ENCODE data around the gene ACAP3.

The ACAP3 gene

GRCh38 chr1:1293263-1294249 lies 14.2 kb downstream of the ACAP3 start:
- no peak for DNase-seq
- in situ Hi-C loops (cut with MboI; ENCODE audit: low pct_unique_long_range_greater_than_20kb, low sequenced_read_pairs): no loop called here

- no peak for DNase-seq
- in situ Hi-C loops (cut with MboI; ENCODE audit: low pct_unique_long_range_greater_than_20kb, low sequenced_read_pairs): no loop called here
Observed at GRCh38 chr1:1292851-1293250, 14.9 kb downstream of the ACAP3 start.

GRCh38 chr1:1292442-1292779 lies 15.3 kb downstream of the ACAP3 start:
- in situ Hi-C loops (cut with MboI; ENCODE audit: low pct_unique_long_range_greater_than_20kb, low sequenced_read_pairs): no loop called here
- no peak for DNase-seq

GRCh38 chr1:1291548-1292441 lies 15.9 kb downstream of the ACAP3 start:
- in situ Hi-C loops (cut with MboI; ENCODE audit: low pct_unique_long_range_greater_than_20kb, low sequenced_read_pairs): no loop called here
- peak; percentile 66 for DNase-seq

GRCh38 chr1:1291023-1291528 lies 16.7 kb downstream of the ACAP3 start:
- in situ Hi-C loops (cut with MboI; ENCODE audit: low pct_unique_long_range_greater_than_20kb, low sequenced_read_pairs): no loop called here
- DNase-seq: no peak

- in situ Hi-C loops (cut with MboI; ENCODE audit: low pct_unique_long_range_greater_than_20kb, low sequenced_read_pairs): no loop called here
- peak; percentile 55 for DNase-seq
Observed at GRCh38 chr1:1290238-1290731, 17.4 kb downstream of the ACAP3 start.

GRCh38 chr1:1287288-1288110 lies 20.2 kb downstream of the ACAP3 start:
- in situ Hi-C loops (cut with MboI; ENCODE audit: low pct_unique_long_range_greater_than_20kb, low sequenced_read_pairs): no loop called here
- DNase-seq: no peak

GRCh38 chr1:1286313-1287261 lies 21.1 kb downstream of the ACAP3 start:
- in situ Hi-C loops (cut with MboI; ENCODE audit: low pct_unique_long_range_greater_than_20kb, low sequenced_read_pairs): no loop called here
- no peak for DNase-seq

- in situ Hi-C loops (cut with MboI; ENCODE audit: low pct_unique_long_range_greater_than_20kb, low sequenced_read_pairs): no loop called here
- no peak for DNase-seq
Observed at GRCh38 chr1:1285611-1286311, 22.0 kb downstream of the ACAP3 start.

- in situ Hi-C loops (cut with MboI; ENCODE audit: low pct_unique_long_range_greater_than_20kb, low sequenced_read_pairs): no loop called here
- no peak for DNase-seq
Observed at GRCh38 chr1:1285102-1285571, 22.6 kb downstream of the ACAP3 start.

- in situ Hi-C loops (cut with MboI; ENCODE audit: low pct_unique_long_range_greater_than_20kb, low sequenced_read_pairs): no loop called here
Observed at GRCh38 chr1:1284221-1285101, 23.3 kb downstream of the ACAP3 start.

GRCh38 chr1:1283821-1284220 lies 23.9 kb downstream of the ACAP3 start:
- no peak for DNase-seq
- in situ Hi-C loops (cut with MboI; ENCODE audit: low pct_unique_long_range_greater_than_20kb, low sequenced_read_pairs): no loop called here

More at GRCh38 chr1:1284221-1285101, 23.3 kb downstream of the ACAP3 start:
- DNase-seq: no peak

GRCh38 chr1:1282998-1283397 lies 24.7 kb downstream of the ACAP3 start:
- in situ Hi-C loops (cut with MboI; ENCODE audit: low pct_unique_long_range_greater_than_20kb, low sequenced_read_pairs): no loop called here
- no peak for DNase-seq

GRCh38 chr1:1281533-1282321 lies 26.0 kb downstream of the ACAP3 start:
- in situ Hi-C loops (cut with MboI; ENCODE audit: low pct_unique_long_range_greater_than_20kb, low sequenced_read_pairs): no loop called here
- DNase-seq: no peak

GRCh38 chr1:1280782-1281481 lies 26.8 kb downstream of the ACAP3 start:
- in situ Hi-C loops (cut with MboI; ENCODE audit: low pct_unique_long_range_greater_than_20kb, low sequenced_read_pairs): no loop called here
- no peak for DNase-seq

Measured in KBM-7 (cell line).